Panc1 (cell line): Measurements from ENCODE around the gene DAB1.

Experiments
- SIN3A ChIP-seq: IDR thresholded peaks from 2 replicates; pipeline ENCODE4 v1.6.1; 2012; ENCODE audit warnings: low read depth, mild to moderate bottlenecking, low read length, moderate library complexity, borderline replicate concordance; ENCODE audit not compliant: insufficient read depth
- TF ChIP-seq, protein P1 (sequence below): fragments of 450-650 bp; IDR thresholded peaks from 2 replicates; pipeline ENCODE4 v1.5.1; 2017; ENCODE audit warnings: mild to moderate bottlenecking

DNA sequence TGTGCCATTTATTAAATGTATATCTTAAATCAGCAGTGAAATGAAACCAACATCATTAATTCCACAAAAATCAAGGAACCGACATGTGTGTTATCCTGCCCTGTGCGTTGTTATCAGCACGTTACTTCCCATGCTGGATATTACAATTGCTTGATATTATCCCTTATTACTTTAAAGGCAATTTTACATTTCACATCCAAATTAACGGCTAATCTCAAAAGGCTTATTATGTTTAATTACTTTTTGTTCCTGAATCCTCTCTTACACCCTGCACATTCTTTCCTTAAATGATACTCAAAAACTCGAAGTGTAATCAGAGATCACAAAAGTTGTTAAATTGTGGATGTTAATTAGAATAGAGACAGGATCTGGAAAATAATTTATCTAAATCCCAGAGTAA is 167.9 kb downstream of the DAB1 start:
- TF ChIP-seq, protein P1, sequence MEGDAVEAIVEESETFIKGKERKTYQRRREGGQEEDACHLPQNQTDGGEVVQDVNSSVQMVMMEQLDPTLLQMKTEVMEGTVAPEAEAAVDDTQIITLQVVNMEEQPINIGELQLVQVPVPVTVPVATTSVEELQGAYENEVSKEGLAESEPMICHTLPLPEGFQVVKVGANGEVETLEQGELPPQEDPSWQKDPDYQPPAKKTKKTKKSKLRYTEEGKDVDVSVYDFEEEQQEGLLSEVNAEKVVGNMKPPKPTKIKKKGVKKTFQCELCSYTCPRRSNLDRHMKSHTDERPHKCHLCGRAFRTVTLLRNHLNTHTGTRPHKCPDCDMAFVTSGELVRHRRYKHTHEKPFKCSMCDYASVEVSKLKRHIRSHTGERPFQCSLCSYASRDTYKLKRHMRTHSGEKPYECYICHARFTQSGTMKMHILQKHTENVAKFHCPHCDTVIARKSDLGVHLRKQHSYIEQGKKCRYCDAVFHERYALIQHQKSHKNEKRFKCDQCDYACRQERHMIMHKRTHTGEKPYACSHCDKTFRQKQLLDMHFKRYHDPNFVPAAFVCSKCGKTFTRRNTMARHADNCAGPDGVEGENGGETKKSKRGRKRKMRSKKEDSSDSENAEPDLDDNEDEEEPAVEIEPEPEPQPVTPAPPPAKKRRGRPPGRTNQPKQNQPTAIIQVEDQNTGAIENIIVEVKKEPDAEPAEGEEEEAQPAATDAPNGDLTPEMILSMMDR: no peak
- TF ChIP-seq SIN3A: no peak
